ENCODE results near the gene PTGR1. TPM values are rescaled to one million over a fixed set of nuclear protein-coding genes. Genes with fewer than 3 reads are reported as not detected.
"Not testable (repeated sequence)": the region's sequence is repeated elsewhere in the genome, so short reads cannot be mapped to it uniquely, and the experiment has no call there.

Gene PTGR1
- total RNA-seq, 1 donor from 2014 or later = 43.5 TPM

- DNase-seq (ENCODE audit: low spot score); ATAC-seq; intact Hi-C loops (cut with DNase I): not testable (repeated sequence)
Observed at GRCh38 chr9:111617349-111617748, 17.9 kb upstream of the PTGR1 start.

- DNase-seq (ENCODE audit: low spot score) (no peak), ATAC-seq (no peak)
- intact Hi-C loops (cut with DNase I) = no loop called here
Observed at GRCh38 chr9:111615928-111616327, 16.5 kb upstream of the PTGR1 start.

- intact Hi-C loops (cut with DNase I) = no loop called here
- no peak for DNase-seq (ENCODE audit: low spot score)
- ATAC-seq = no peak
Observed at GRCh38 chr9:111613436-111614040, 14.1 kb upstream of the PTGR1 start.

DNA sequence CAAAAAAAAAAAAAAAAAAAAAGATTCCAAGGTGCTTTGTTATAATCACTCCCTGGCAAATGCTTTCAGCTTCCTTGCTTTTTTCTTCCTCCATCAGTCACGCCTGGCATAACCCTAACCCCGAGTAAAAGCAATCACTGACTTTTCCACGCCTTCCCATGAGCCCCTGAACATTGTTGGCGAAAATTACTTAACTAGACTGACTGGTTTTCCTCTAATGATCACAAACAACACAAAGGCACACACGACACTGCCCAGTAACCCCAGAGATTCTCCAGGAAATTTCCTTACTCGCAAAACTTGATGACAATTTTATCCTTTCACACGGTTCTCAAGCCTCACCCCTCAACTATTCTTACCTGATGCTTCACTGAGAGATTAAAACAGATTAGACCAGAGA is 11.4 kb upstream of the PTGR1 start:
- no peak for ATAC-seq
- DNase-seq (ENCODE audit: low spot score) = no peak
- intact Hi-C loops (cut with DNase I) = no loop called here

DNA sequence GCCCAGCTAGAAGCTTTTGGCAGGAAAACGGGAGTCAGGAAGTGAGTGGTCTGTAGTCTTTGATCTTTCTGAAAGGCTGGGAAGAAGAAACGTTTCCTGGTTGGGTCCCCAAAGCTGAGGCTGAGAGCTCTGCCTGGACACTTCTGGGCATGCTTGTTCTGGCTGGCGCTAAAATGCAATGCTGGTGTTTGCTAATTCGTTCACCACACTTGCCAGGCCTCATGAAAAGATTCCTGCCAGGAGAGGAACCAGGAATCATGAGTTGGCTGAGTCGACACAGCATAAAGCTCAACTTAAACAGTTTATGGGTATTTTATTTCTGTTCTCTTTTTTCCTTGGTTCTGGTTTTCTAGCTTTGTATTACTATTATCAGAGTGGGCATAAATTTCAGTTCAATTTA is 10.7 kb upstream of the PTGR1 start:
- DNase-seq (ENCODE audit: low spot score) = no peak
- intact Hi-C loops (cut with DNase I) = no loop called here
- ATAC-seq = no peak

- no peak for DNase-seq (ENCODE audit: low spot score)
- intact Hi-C loops (cut with DNase I) = no loop called here
- no peak for ATAC-seq
Observed at GRCh38 chr9:111605041-111605559, 5.7 kb upstream of the PTGR1 start.

DNA sequence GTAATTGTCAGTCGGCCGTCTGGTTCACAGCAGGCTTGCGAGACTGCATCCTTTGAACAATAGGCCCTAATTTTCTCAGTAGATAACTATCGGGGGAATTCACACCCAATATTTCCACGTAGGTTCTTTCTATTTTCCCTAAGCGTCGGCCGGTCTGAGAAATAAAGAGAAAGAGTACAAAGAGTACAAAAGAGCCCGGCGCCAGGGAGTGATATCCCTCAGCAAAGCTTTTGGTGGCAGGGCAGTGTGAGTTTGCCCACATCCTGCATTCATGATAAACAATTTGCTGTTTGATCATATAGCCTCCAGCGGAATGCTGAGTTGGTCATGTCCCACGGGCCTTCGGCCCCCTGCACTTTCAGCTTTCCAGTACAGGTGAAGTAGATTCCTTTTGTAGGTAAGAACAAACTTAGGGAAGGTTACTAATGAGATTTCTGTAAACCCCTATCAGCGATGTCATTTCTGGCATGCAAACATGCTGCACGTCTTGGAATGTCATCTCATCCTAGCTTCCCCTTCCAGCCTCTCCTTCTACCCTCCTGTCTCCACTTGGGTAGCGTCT is 4.7 kb upstream of the PTGR1 start:
- ATAC-seq (no peak), DNase-seq (ENCODE audit: low spot score) (no peak)
- intact Hi-C loops (cut with DNase I) = no loop called here

GRCh38 chr9:111603041-111603440 is 3.6 kb upstream of the PTGR1 start:
- intact Hi-C loops (cut with DNase I) = no loop called here
- DNase-seq (ENCODE audit: low spot score) (no peak), ATAC-seq (no peak)

DNA sequence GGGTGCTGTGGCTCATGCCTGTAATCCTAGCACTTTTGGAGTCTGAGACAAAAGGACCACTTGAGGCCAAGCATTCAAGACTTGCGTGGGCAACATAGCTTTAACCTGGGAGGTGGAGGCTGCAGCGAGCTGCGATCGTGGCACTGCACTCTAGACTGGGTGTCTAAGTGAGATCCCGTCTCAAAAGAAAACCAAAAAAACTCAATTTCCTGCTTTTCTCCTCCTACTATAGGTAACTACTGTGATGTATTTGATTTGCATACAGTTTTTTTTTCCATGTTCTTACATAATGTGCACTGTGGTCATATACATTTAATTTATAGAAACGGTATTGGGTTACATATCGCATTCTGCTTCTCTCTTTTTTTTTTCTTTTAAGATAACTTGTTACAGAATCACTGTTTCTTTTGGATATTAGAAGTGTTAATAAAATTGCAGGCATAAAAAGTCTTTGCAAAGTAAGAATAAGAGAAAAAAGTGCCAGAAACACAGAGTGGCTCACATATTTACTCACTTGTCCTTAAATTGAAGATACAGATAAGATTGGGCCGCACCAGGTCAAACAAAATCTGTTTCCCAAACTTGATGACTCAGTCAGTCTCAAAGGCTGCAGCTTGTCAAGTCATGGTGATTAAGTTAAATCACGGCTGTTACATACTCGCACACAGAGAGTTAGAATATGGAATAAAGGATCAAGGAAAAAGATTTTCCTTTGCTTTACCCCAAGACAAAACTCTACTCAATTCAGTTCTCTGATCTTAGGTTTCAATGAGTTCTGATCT is 2.0 kb upstream of the PTGR1 start:
- intact Hi-C loops (cut with DNase I) = no loop called here
- ATAC-seq (no peak), DNase-seq (ENCODE audit: low spot score) (no peak)

DNA sequence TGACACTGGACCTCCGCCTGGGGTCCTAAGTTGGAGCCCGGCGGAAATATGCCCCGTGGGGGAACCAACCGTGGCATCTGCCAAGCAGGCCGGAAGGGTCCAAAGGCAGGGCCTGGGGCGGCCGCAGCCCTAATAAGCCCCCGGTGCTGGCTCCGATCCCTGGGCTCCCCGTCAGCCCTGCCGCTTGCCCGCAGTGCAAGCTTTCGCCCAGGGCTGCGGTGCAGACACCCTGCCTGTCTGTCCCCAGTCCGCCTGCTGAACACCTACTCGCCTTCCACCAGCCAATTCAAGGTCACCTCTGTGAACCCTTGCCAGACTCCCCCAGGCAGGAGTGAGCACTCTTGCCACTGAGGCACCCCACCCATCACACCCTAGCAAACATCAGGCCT is 502 bp upstream of the PTGR1 start:
- intact Hi-C loops (cut with DNase I) = no loop called here
- ATAC-seq (peak; percentile 16), DNase-seq (ENCODE audit: low spot score) (no peak)

GRCh38 chr9:111598733-111599091 is 735 bp downstream of the PTGR1 start:
- DNase-seq (ENCODE audit: low spot score) (no peak), ATAC-seq (peak; percentile 78)
- intact Hi-C loops (cut with DNase I) = no loop called here

- intact Hi-C loops (cut with DNase I) = no loop called here
- DNase-seq (ENCODE audit: low spot score) (peak; percentile 67), ATAC-seq (peak; percentile 74)
Observed at GRCh38 chr9:111597852-111598732, 1.4 kb downstream of the PTGR1 start.

- ATAC-seq = no peak
- intact Hi-C loops (cut with DNase I) = no loop called here
- no peak for DNase-seq (ENCODE audit: low spot score)
Observed at GRCh38 chr9:111588846-111589245, 10.6 kb downstream of the PTGR1 start.

DNA sequence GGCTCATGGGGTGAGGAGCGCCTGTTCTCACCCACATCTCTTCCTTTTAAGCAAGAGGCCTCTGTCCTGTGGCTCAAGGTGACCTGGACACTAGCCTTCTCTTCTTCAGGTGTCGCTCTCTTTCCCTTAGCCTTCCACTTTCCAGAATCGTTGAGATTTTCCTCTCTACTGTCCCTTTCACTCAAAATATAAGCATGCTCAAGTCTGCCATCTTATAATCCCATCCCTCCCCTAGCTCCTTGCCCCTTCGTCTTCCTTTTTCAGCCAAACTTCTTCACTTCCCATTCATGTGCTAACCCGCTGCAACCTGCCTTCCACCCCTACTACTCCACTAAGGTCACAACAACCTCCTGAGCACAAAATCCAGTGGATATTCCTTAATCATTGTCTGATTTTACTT is 13.1 kb downstream of the PTGR1 start:
- ATAC-seq (no peak), DNase-seq (ENCODE audit: low spot score) (no peak)
- intact Hi-C loops (cut with DNase I) = no loop called here

DNA sequence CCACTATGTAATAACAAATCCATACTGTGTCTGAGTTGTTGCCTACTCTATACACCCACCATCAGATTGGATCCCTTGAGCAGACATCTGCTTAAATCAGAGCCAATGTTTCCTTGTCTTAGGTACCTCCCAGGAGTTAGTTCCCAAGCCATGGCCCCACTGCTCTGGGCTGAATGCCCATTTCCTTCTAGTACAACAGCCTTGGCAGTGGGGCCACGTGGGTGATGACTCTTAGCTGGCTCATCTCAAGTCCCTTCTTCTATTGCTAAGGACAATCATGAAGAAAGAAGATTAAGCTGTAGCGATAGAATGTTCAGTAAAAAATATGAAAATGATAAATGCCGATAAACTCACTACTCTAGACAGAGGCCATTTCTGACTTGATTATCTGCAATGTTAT is 16.6 kb downstream of the PTGR1 start:
- DNase-seq (ENCODE audit: low spot score) = no peak
- no peak for ATAC-seq
- intact Hi-C loops (cut with DNase I) = no loop called here

DNA sequence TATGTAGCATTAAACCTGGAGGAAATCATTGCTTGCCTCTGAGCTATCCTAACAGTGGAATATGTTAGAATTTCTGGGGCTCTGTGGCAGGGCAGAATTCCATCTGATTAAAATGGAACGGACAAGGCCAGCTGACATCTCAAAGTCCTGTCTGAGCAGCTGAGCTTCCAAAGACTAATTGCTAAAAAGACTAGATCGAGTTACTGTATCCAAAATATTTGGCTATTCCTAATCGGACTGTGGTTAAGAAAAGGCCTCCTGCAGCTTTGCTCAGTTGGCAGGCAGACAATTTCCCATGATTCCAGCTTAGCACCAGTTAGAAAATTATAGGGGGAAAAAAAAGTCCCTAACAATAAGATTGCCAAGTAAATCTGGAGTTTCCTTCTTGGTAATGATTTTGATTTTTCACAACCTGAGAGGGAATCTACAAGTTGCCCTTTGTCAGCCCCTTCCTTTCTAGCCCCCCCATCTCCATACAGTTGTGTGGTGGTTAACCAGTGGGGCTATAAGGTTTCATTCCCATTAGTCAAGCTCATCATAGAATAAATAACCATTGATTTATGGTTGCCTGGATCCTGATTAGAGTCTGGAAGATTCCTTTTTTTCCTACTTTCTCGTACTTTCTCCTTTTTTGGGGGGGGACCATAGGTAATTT is 26.4 kb downstream of the PTGR1 start:
- intact Hi-C loops (cut with DNase I) = no loop called here
- peak; percentile 60 for ATAC-seq
- DNase-seq (ENCODE audit: low spot score) = no peak

- ATAC-seq; intact Hi-C loops (cut with DNase I); DNase-seq (ENCODE audit: low spot score): not testable (repeated sequence)
Observed at GRCh38 chr9:111568127-111568526, 31.3 kb downstream of the PTGR1 start.

GRCh38 chr9:111566234-111566633 is 33.2 kb downstream of the PTGR1 start:
- intact Hi-C loops (cut with DNase I) = no loop called here
- DNase-seq (ENCODE audit: low spot score) (no peak), ATAC-seq (no peak)

- ATAC-seq = no peak
- intact Hi-C loops (cut with DNase I) = no loop called here
Observed at GRCh38 chr9:111561165-111561719, 38.2 kb downstream of the PTGR1 start.

More at GRCh38 chr9:111561165-111561719, 38.2 kb downstream of the PTGR1 start:
- no peak for DNase-seq (ENCODE audit: low spot score)
